GM19468 (cell line): ENCODE data around the gene WNK2.

Source experiments
- ATAC-seq: cut with Tn5 transposase; IDR thresholded peaks from one replicate; pipeline ENCODE4 v1.9.1; 2021; ENCODE audit warnings: mild to moderate bottlenecking, moderate library complexity, moderate number of reproducible peaks; ENCODE audit not compliant: unreplicated experiment; ENCODE audit errors: extremely low read depth

WNK2 gene

DNA sequence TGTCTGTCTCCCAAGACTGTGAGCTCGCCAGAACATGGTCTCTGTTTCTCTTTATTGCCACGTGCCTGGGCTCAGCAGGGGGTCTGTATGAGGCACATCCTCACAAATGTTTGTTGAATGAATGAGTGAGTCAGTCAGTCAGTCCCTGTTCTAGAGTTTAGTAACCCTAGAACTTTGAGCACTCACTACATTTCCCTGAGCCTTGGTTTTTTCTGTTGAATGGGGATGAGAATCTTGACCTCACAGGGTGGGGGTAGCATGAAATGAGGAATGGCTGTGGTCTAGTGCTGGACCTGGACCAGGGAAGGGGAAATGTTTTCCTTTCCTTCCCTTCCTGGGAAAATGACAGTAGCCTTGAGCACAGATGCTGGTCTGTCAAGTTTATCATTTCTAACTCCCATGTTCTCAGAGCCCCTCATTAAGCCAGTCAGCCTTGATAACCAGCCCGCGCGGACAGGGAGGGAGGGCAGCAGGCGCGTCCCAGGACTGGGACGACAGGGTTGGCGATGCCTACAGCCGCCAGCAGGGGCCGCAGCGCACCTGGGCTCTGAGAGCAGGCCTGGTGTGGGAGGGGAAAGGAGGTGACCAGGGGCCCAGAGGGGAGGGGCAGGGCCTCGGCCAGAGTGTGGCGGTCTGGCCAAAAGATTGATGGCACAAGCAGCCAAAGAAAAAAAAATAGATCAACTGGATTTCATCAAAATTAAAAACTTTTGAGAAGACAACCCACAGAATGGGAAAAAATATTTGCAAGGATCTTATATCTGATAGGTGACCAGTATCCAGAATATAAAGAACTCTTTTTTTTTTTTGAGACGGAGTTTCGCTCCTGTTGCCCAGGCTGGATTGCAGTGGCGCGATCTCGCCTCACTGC lies 24.1 kb upstream of the WNK2 start:
- no peak for ATAC-seq

GRCh38 chr9:93161786-93162562 lies 22.0 kb upstream of the WNK2 start:
- no peak for ATAC-seq

DNA sequence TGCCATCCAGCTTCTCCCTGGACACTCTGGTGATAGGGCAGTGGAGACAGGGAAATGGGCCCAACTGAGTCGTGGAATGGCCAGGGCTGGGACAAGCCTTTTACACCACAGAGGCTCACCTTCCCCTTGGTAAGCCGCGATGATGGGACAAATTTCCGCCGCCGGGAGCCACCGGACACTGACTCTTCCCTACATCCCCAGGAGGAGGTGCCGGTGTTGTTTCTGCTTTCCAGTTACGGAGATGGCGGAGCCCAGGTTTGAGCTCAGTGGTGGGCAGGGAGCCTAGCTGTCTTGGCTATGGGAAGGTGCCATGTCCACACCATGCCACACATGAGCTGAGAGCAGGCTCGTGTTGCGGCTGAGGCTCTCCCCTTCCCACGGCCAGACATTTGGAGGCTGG lies 19.9 kb upstream of the WNK2 start:
- no peak for ATAC-seq

DNA sequence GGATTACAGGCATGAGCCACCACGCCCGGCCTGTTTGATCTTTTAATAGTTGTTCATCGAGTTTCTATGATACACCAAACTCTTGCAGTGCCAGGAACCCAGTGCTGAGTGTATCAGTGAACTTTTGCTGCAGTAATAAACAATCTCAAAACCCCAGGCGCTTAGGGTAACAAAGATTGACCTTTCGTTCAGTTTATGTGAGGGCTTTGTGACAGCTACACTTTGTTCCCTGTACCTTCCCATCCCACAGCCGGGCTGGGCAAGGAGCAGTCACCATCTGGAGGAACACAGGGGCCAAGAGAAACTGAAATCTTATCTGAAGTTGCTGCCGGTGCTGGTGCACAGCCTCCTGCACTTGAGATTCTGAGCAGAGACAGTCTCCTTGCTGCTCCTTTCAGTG lies 17.2 kb upstream of the WNK2 start:
- ATAC-seq: no peak

DNA sequence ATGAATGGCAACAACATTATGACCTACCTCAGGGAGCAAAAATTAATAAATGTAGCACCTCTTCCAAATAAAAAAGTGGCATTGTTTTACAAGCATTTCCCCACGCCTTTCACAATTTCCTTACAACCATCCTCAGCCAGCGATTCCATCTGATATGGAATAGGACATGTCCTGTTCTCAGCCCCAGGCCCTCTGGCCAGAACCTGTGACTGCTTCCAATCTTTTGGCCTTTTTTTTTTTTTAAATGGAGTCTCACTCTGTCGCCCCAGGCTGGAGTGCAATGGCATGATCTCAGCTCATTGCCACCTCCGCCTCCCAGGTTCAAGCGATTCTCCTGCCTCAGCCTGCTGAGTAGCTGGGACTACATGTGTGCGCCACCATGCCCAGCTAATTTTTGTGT lies 16.8 kb upstream of the WNK2 start:
- no peak for ATAC-seq

GRCh38 chr9:93167838-93168237 lies 16.1 kb upstream of the WNK2 start:
- no peak for ATAC-seq

- no peak for ATAC-seq
Measured at GRCh38 chr9:93168581-93168980, 15.4 kb upstream of the WNK2 start.

DNA sequence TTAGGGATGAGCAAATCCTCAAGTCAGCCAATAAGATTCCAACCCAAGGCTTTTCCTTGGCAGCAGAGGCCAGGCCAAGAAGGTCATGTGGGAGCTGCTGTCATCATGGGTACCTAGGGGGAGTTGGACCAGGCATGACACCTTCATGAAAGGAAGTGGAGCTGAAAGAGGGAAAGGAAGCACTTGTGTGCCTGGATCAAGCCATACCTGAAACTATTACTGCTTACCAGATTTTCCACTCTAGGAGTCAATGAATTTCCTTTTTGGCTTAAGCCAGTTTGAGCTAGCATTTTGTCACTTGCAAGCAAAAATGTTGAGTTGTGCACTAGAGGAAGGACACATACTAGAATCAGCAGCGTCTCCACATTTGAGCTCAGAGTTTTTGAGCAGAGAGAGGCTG lies 14.5 kb upstream of the WNK2 start:
- no peak for ATAC-seq

GRCh38 chr9:93170571-93170970 lies 13.4 kb upstream of the WNK2 start:
- ATAC-seq: no peak

DNA sequence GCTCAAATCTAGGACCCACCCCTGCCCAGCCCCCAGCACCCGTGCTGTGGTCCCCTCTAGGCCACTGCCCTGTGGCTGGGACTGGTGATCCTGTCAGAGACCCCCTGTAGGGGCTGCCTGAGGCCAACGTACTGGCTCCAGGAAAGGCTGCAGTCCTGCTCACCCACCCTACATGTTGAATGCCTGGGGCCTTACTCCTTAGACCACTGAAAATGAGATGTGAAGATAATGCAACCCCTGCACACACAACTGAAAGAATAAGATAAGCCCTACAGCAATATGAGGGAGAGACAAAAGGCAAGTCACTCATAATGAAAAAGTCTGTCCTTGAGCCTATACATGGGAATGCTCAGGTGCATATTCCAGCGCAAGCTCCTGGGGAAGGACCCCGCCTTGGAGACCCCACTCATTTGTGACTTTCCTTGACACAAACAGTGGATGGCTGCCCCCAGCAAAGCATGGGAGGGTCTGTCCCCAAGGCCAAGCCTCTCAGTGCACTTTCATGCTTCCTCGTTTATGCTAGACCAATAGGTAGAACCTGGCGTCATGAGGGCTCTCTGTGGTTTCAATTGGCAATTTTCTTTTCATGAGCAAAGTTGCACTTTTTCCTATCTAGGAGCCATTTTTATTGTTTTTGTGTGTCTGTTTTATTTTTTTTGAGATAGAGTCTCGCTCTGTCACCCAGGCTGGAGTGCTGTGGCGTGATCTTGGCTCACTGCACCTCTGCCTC lies 12.5 kb upstream of the WNK2 start:
- ATAC-seq: no peak

GRCh38 chr9:93172666-93173364 lies 11.1 kb upstream of the WNK2 start:
- ATAC-seq: no peak

DNA sequence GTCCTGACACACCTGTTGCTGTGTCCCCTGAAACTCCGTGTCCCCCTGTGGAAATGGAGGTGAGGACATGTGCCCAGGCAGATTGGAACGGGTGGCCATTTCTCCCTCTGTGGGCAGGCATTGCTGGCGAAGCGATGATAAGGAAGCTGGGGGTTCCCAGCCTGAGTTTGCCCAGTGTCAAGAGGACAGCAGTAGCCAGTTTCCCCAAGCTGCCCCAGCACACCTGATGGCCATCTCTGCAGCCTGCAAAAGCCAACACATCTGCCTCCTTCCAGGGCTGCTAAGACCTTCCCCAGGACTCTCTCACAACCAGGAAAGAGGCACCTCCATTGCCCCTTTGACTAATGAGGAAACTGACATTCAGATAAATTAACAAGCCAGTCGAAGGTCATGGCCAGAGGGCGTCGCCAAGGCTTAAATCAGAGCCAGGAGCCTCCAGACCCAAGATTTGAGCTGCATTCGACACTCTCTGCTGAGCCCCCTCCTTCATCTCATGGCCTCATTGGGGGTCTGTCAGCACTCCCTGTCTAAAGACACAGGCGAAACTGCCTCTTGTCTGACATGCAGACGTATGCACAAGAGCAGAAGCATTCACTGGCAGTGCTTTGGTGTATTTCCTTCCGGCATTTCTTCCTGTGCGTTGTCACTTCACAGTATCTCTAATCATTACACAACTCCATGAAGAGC lies 10.4 kb upstream of the WNK2 start:
- no peak for ATAC-seq

GRCh38 chr9:93174976-93175375 lies 9.0 kb upstream of the WNK2 start:
- no peak for ATAC-seq

DNA sequence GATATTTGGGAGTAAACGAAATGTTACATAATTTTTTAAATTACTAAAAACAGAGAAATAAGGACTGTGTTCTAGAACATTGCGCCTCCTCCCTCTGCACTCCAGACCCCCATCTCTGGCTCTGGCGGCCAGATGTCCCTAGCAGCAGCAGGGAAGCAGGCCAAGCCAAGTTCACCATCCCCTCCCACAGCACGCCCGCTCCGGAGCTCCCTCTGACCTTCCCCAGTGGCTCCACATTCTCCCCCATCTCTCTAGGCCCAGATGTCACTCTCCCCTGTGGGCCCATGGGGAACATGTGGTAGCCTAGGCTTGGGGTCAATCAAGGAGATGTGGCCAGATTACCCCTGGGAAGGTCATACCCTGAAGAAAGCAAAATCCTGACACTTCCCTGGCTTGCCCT lies 6.3 kb upstream of the WNK2 start:
- ATAC-seq: no peak

DNA sequence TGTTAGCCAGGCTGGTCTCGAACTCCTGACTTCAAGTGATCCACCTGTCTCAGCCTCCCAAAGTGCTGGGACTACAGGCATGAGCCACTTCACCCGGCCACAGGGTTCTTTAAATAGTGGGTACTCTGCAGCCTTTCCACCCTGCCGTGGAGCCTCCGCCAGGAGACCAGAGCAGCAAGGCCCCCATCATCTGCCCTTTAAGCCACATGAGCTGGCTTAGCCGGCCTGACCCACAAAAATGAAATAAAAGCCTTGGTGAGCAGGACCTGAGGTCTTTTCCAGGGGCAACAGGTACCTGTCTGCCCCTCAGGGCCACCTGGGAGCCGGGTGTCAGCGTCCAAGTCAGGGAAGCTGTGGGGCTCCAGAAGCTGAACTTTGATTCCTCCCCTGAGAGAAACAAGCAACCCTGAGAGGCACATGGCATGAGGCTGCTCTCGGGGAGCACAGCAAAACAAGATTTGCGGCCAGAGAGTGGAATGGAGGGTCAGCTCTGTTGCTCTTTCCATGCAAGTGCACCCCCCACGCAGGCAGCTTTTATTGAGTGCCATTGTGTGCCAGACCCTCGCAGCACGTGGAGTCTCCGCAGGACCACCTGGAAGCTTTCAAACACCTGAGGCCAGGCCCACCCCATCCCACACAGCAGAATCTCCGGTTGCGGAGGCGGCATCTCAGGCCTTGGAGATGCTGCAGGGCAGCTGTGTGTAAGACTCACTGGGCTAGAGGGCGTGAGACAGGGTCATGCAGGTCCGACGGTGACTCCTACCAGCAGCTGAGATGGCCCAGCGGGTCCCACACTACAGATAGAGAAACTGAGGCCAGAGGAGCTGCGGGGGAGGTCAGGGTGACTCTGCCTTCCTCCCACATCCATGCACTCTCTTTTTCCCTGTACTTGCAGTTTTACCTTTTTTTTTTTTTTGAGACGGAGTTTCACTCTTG lies 4.8 kb upstream of the WNK2 start:
- ATAC-seq: no peak

- no peak for ATAC-seq
Measured at GRCh38 chr9:93180938-93181337, 3.0 kb upstream of the WNK2 start.

GRCh38 chr9:93181672-93182435 lies 2.1 kb upstream of the WNK2 start:
- no peak for ATAC-seq

- ATAC-seq: no peak
Measured at GRCh38 chr9:93182572-93182971, 1.4 kb upstream of the WNK2 start.
